Endodermal cell (in vitro differentiated cells): Measurements from ENCODE around the gene CYP4F8. TPM values are rescaled to one million over a fixed set of nuclear protein-coding genes. Genes with fewer than 3 reads are reported as not detected.

ENCODE experiments used
- DNase-seq: peaks from one replicate; pipeline ENCODE4 v3.0.0-alpha.2; 2017
- H3K27ac ChIP-seq: 2 replicates; pipeline ENCODE4 v1.5.1; 2013; ENCODE audit warnings: mild to moderate bottlenecking, low read depth, low read length, moderate library complexity
- H3K27me3 ChIP-seq: 2 replicates; pipeline ENCODE4 v1.6.1; 2013; ENCODE audit warnings: mild to moderate bottlenecking, low read length, moderate library complexity; ENCODE audit not compliant: insufficient read depth, control insufficient read depth, poor library complexity, severe bottlenecking
- H3K36me3 ChIP-seq: 2 replicates; pipeline ENCODE4 v1.7.0; 2013; ENCODE audit warnings: mild to moderate bottlenecking, low read length, moderate library complexity; ENCODE audit not compliant: control insufficient read depth, insufficient read depth
- H3K4me1 ChIP-seq: one replicate; pipeline ENCODE4 v1.7.0; 2013; ENCODE audit warnings: low read length; ENCODE audit not compliant: control insufficient read depth, insufficient read depth
- H3K4me3 ChIP-seq: 2 replicates; pipeline ENCODE4 v1.5.1; 2013; ENCODE audit warnings: mild to moderate bottlenecking, low read length, moderate library complexity
- H3K9ac ChIP-seq: 2 replicates; pipeline ENCODE4 v1.6.1; 2013; ENCODE audit warnings: mild to moderate bottlenecking, low read length, moderate library complexity; ENCODE audit not compliant: poor library complexity, severe bottlenecking; ENCODE audit errors: extremely low read depth
- H3K9me3 ChIP-seq: 2 replicates; pipeline ENCODE4 v1.6.1; 2013; ENCODE audit warnings: mild to moderate bottlenecking, low read length, moderate library complexity; ENCODE audit not compliant: control insufficient read depth
- H3K27ac Mint-ChIP-seq: 2 replicates; pipeline ENCODE4 v1.8.0; 2020; ENCODE audit warnings: mixed read lengths
- H3K27me3 Mint-ChIP-seq: 2 replicates; pipeline ENCODE4 v1.8.0; 2021; ENCODE audit warnings: mild to moderate bottlenecking, mixed read lengths; ENCODE audit not compliant: insufficient read depth
- H3K36me3 Mint-ChIP-seq: 2 replicates; pipeline ENCODE4 v1.8.0; 2020; ENCODE audit warnings: low read depth, mixed read lengths
- H3K4me1 Mint-ChIP-seq: 2 replicates; pipeline ENCODE4 v1.8.0; 2020; ENCODE audit warnings: mixed read lengths
- H3K4me3 Mint-ChIP-seq: 2 replicates; pipeline ENCODE4 v1.8.0; 2020; ENCODE audit warnings: mild to moderate bottlenecking, moderate library complexity, mixed read lengths
- H3K9me3 Mint-ChIP-seq: 2 replicates; pipeline ENCODE4 v1.8.0; 2020; ENCODE audit warnings: mild to moderate bottlenecking, mixed read lengths
- CTCF ChIP-seq: fragments of 200-600 bp; sonication (generic); conservative IDR thresholded peaks from 2 replicates; pipeline ENCODE4 v1.5.0; 2021; ENCODE audit warnings: antibody characterized with exemption, mild to moderate bottlenecking
- WGBS, 2 experiments: methylation state at CpG; one replicate each; pipeline versions ENCODE4 v1.1.5 to v1.1.7; 2013; ENCODE audit warnings: missing lambda C conversion rate in 2 of 2, mixed read lengths in 1 of 2; ENCODE audit not compliant: insufficient coverage in 1 of 2, insufficient read length in 1 of 2; 5-methylcytosine and 5-hydroxymethylcytosine counted together
- total RNA-seq, 2 donors: library from RNA; stranded (reverse); fragmentation: NEBNext Ultra II Directional in 1 of 2; extraction: Animal tissue kit (Norgen Biotek cat#: 25700) in 1 of 2; gene quantifications; 2 replicates in 1 of 2; 3 replicates in 1 of 2; pipeline ENCODE4 v1.2.1, GENCODE V29; 2021

CYP4F8 gene
- total RNA-seq, 2 donors from 2014 or later, result not detected

DNA sequence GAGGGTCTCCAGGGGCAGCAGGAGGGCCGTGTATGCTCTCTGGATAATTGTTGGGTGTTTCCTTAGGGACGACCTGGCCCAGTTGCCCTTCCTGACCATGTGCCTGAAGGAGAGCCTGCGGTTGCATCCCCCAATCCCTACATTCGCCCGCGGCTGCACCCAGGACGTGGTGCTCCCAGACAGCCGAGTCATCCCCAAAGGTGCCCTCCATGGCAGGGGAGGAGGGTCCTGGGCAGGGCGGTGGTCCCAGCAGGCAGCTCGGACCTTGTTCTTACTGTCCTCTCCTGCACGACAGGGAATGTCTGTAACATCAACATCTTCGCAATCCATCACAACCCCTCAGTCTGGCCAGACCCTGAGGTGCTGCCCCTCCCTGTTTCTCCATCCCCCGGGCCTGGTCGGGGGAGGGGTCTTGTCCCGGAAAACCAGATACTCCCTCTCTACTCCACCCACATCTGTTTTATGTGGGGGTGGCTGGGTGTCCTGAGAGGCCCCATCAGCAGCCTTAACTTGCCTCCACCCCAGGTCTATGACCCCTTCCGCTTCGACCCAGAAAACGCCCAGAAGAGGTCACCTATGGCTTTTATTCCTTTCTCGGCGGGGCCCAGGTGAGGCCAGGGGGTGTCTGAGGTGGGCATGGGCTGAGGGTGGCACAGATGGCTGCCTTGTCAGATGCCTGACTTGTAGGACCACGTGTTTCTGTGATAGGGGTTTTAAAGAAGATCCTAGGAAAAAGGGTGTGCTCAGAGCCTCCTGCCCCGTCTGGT lies 13.4 kb downstream of the CYP4F8 start:
- H3K4me1 ChIP-seq, result no peaks in the 10 kb centered on the region
- Mint-ChIP-seq H3K4me3 (no peak overlapping the region), H3K36me3 (no peaks in the 10 kb centered on the region), H3K9me3 (peaks cover 74% of the 10 kb centered on the region), H3K4me1 (no peaks in the 10 kb centered on the region), H3K27ac (no peak overlapping the region), H3K27me3 (no peaks in the 10 kb centered on the region)
- no peaks in the 10 kb centered on the region for H3K36me3 ChIP-seq
- H3K9me3 ChIP-seq, result peaks cover 78% of the 10 kb centered on the region
- no peak overlapping the region for H3K4me3 ChIP-seq
- no peak for TF ChIP-seq CTCF
- H3K27me3 ChIP-seq, result no peaks in the 10 kb centered on the region
- no peak overlapping the region for H3K9ac ChIP-seq
- 76 to 81% methylated on average over 3 to 22 of the region's 22 CpGs for WGBS, 2 experiments
- no peak for DNase-seq
- H3K27ac ChIP-seq, result no peak overlapping the region

GRCh38 chr19:15629003-15629880 lies 14.2 kb downstream of the CYP4F8 start:
- Histone ChIP-seq H3K9ac (no peak overlapping the region), H3K27me3 (no peaks in the 10 kb centered on the region), H3K4me1 (no peaks in the 10 kb centered on the region), H3K9me3 (peaks cover 75% of the 10 kb centered on the region), H3K27ac (no peak overlapping the region), H3K4me3 (no peak overlapping the region), H3K36me3 (no peaks in the 10 kb centered on the region)
- peak; percentile 93 for DNase-seq
- Mint-ChIP-seq H3K9me3 (peaks cover 71% of the 10 kb centered on the region), H3K36me3 (no peaks in the 10 kb centered on the region), H3K4me1 (no peaks in the 10 kb centered on the region), H3K4me3 (no peak overlapping the region), H3K27ac (no peak overlapping the region), H3K27me3 (no peaks in the 10 kb centered on the region)
- WGBS, 2 experiments, result 67 to 74% methylated on average over 20 to 25 of the region's 25 CpGs
- peak; percentile 75 for TF ChIP-seq CTCF

GRCh38 chr19:15631817-15632216 lies 16.8 kb downstream of the CYP4F8 start:
- H3K36me3 Mint-ChIP-seq, result no peaks in the 10 kb centered on the region
- Histone ChIP-seq H3K27me3 (no peaks in the 10 kb centered on the region), H3K36me3 (no peaks in the 10 kb centered on the region), H3K4me3 (no peak overlapping the region), H3K9ac (no peak overlapping the region), H3K9me3 (peaks cover 76% of the 10 kb centered on the region), H3K27ac (no peak overlapping the region), H3K4me1 (no peaks in the 10 kb centered on the region)
- WGBS, 2 experiments, result 68% methylated on average over 4 of the region's 9 CpGs; no CpG with 5 or more reads in 1 of the 2 experiments
- H3K27me3 Mint-ChIP-seq, result no peaks in the 10 kb centered on the region
- H3K9me3 Mint-ChIP-seq, result peaks cover 76% of the 10 kb centered on the region
- peak; percentile 55 for TF ChIP-seq CTCF
- no peak overlapping the region for H3K4me3 Mint-ChIP-seq
- DNase-seq, result peak; percentile 83
- no peak overlapping the region for H3K27ac Mint-ChIP-seq
- no peaks in the 10 kb centered on the region for H3K4me1 Mint-ChIP-seq
